GM23338 (cell line): ENCODE data around the gene IKZF1. TPM values are rescaled to one million over a fixed set of nuclear protein-coding genes. Genes with fewer than 3 reads are reported as not detected.

Source experiments
- ATAC-seq: fragments of 200-7000 bp; cut with Tn5 transposase; 3 replicates; pipeline ENCODE4 v1.9.1; 2020
- DNase-seq: peaks from one replicate; pipeline ENCODE4 v3.0.0-alpha.2; 2015; ENCODE audit warnings: low spot score
- H2AFZ ChIP-seq: fragments of 200-600 bp; sonication (generic); 2 replicates; pipeline ENCODE4 v1.8.0; 2016; ENCODE audit warnings: antibody characterized with exemption, mild to moderate bottlenecking, moderate library complexity
- H3F3A ChIP-seq: fragments of 200-600 bp; sonication (generic); replicated peaks from 2 replicates; pipeline ENCODE4 v1.8.0; 2017; ENCODE audit warnings: antibody characterized with exemption, mixed run types, low read depth
- H3K27ac ChIP-seq: fragments of 200-600 bp; sonication (generic); 2 replicates; pipeline ENCODE4 v1.6.1; 2016; ENCODE audit warnings: low read depth
- H3K27me3 ChIP-seq: fragments of 200-600 bp; sonication (generic); 2 replicates; pipeline ENCODE4 v1.8.0; 2016; ENCODE audit warnings: mild to moderate bottlenecking, mixed run types, moderate library complexity; ENCODE audit not compliant: insufficient read depth
- H3K36me3 ChIP-seq: fragments of 200-600 bp; sonication (generic); 2 replicates; pipeline ENCODE4 v1.8.0; 2016; ENCODE audit warnings: mild to moderate bottlenecking; ENCODE audit not compliant: insufficient read depth
- H3K4me1 ChIP-seq: fragments of 200-600 bp; sonication (generic); 2 replicates; pipeline ENCODE4 v1.8.0; 2016; ENCODE audit warnings: mild to moderate bottlenecking, moderate library complexity; ENCODE audit not compliant: insufficient read depth
- H3K4me2 ChIP-seq: fragments of 200-600 bp; sonication (generic); 2 replicates; pipeline ENCODE4 v1.7.1; 2017; ENCODE audit warnings: mixed run types
- H3K4me3 ChIP-seq: fragments of 200-600 bp; sonication (generic); 2 replicates; pipeline ENCODE4 v1.6.1; 2016; ENCODE audit warnings: mixed run types
- H3K79me2 ChIP-seq: fragments of 200-600 bp; sonication (generic); replicated peaks from 2 replicates; pipeline ENCODE4 v1.8.0; 2017; ENCODE audit warnings: mild to moderate bottlenecking; ENCODE audit not compliant: insufficient read depth
- H3K9me2 ChIP-seq: fragments of 200-600 bp; sonication (generic); 2 replicates; pipeline ENCODE4 v1.8.0; 2017; ENCODE audit not compliant: insufficient read depth
- H4K20me1 ChIP-seq: fragments of 200-600 bp; sonication (generic); replicated peaks from 2 replicates; pipeline ENCODE4 v1.8.0; 2017; ENCODE audit warnings: mild to moderate bottlenecking; ENCODE audit not compliant: insufficient read depth
- H3K27ac Mint-ChIP-seq: 2 replicates; pipeline ENCODE4 v1.8.0; 2020; ENCODE audit warnings: inconsistent platforms, mild to moderate bottlenecking, moderate library complexity, mixed read lengths
- H3K27me3 Mint-ChIP-seq: 3 replicates; pipeline ENCODE4 v1.8.0; 2022; ENCODE audit warnings: low read depth, mild to moderate bottlenecking, moderate library complexity, mixed read lengths, inconsistent platforms; ENCODE audit not compliant: insufficient read depth, poor library complexity
- H3K36me3 Mint-ChIP-seq: 3 replicates; pipeline ENCODE4 v1.8.0; 2021; ENCODE audit warnings: low read depth, mild to moderate bottlenecking, inconsistent platforms, moderate library complexity, mixed read lengths
- H3K4me1 Mint-ChIP-seq: 3 replicates; pipeline ENCODE4 v1.8.0; 2020; ENCODE audit warnings: mild to moderate bottlenecking, inconsistent platforms, mixed read lengths
- H3K4me3 Mint-ChIP-seq: 3 replicates; pipeline ENCODE4 v1.8.0; 2021; ENCODE audit warnings: moderate library complexity, mild to moderate bottlenecking, inconsistent platforms, mixed read lengths
- H3K9me3 Mint-ChIP-seq: 3 replicates; pipeline ENCODE4 v1.8.0; 2020; ENCODE audit warnings: moderate library complexity, mild to moderate bottlenecking, inconsistent platforms, mixed read lengths
- CREB1 ChIP-seq: fragments of 250-450 bp; sonication (Bioruptor Pico); IDR thresholded peaks from 2 replicates; pipeline ENCODE4 v1.5.0; 2020; ENCODE audit warnings: low read depth, mild to moderate bottlenecking, moderate library complexity
- EZH2 ChIP-seq: fragments of 200-600 bp; sonication (generic); IDR thresholded peaks from one replicate; pipeline ENCODE4 v1.8.0; 2017; ENCODE audit warnings: antibody characterized with exemption, mild to moderate bottlenecking, low read depth; ENCODE audit not compliant: unreplicated experiment
- JUNB ChIP-seq: IDR thresholded peaks from one replicate; pipeline ENCODE4 v1.6.1; 2016; ENCODE audit warnings: antibody characterized with exemption; ENCODE audit not compliant: unreplicated experiment
- NANOG ChIP-seq: IDR thresholded peaks from 2 replicates; pipeline ENCODE4 v1.6.1; 2016; ENCODE audit warnings: antibody characterized with exemption, borderline replicate concordance
- POLR2AphosphoS5 ChIP-seq: IDR thresholded peaks from 2 replicates; pipeline ENCODE4 v1.6.1; 2016; ENCODE audit warnings: antibody characterized with exemption, low read depth
- STAT1 ChIP-seq: IDR thresholded peaks from one replicate; pipeline ENCODE4 v1.6.1; 2016; ENCODE audit warnings: antibody characterized with exemption; ENCODE audit not compliant: unreplicated experiment
- ZNF114 ChIP-seq: fragments of 250-450 bp; sonication (Bioruptor Pico); IDR thresholded peaks from 2 replicates; pipeline ENCODE4 v1.5.0; 2020; ENCODE audit warnings: mild to moderate bottlenecking, moderate library complexity
- ZNF331 ChIP-seq: fragments of 250-450 bp; sonication (Bioruptor Pico); IDR thresholded peaks from 2 replicates; pipeline ENCODE4 v1.5.0; 2020; ENCODE audit warnings: low read depth, mild to moderate bottlenecking, moderate library complexity
- polyA plus RNA-seq: library from polyadenylated mRNA; unstranded; fragments of >200 nt; fragmentation: Nextera tagmentation; extraction: Ambion mirVana; gene quantifications from 2 replicates; pipeline ENCODE4 v1.2.1, GENCODE V29; 2016
- total RNA-seq: library from RNA; depleted of rRNA; stranded (reverse); fragments of >200 nt; shearing (Covaris generic); gene quantifications from 2 replicates; pipeline ENCODE4 v1.2.3, GENCODE V29; 2014
- TF ChIP-seq, protein P1 (sequence below): IDR thresholded peaks from one replicate; pipeline ENCODE4 v1.6.1; 2018; ENCODE audit warnings: antibody characterized with exemption; ENCODE audit not compliant: unreplicated experiment
- TF ChIP-seq, protein P2 (sequence below): fragments of 250-450 bp; sonication (Bioruptor Pico); IDR thresholded peaks from 2 replicates; pipeline ENCODE4 v1.5.0; 2020; ENCODE audit warnings: mild to moderate bottlenecking, moderate library complexity
- TF ChIP-seq, protein P3 (sequence below), 2 experiments: fragments of 200-600 bp in 1 of 2; sonication (generic) in 1 of 2; conservative IDR thresholded peaks; 2 replicates each; pipeline versions ENCODE4 v1.5.1 to v1.6.1; 2016 to 2017; ENCODE audit warnings: antibody characterized with exemption in 2 of 2, low read depth in 2 of 2, mild to moderate bottlenecking in 2 of 2, moderate library complexity in 1 of 2
- TF ChIP-seq, protein P4 (sequence below): IDR thresholded peaks from 2 replicates; pipeline ENCODE4 v1.6.1; 2016; ENCODE audit warnings: antibody characterized with exemption

Gene IKZF1
- total and polyA plus RNA-seq, 2 experiments from 2014 or later = 0.57 to 1.8 TPM

DNA sequence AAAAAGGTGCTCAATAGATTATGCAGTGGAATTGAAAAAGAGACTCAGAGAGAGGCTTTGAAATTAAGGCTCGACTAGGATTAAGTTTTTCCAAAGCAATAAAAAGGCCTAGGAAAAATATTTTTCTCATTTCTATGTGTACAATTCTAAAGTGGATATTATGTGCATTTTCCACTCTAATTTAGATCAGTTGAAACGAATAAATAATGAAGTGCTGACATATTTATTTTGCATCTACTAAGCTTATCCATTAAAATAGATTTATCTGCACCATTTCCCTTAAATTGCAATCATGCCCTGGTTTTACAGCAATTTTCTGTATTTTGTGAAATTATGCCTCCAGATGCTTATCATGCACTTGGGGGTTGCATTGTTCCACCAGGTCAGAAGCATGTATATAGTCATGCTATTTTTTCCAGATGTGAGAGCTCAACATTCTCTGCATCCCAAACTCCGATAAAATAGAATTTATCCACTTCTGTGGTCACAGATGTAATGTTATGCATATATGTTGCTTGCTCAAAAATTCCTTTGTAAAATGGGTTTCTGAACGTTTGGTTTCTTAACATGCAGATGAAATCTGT is 127.3 kb downstream of the IKZF1 start:
- no peaks in the 10 kb centered on the region for H3K27me3 ChIP-seq
- peaks cover 6% of the 10 kb centered on the region; the same call in 1 of the 2 replicates for H3K4me1 ChIP-seq
- peaks cover under 1% of the 10 kb centered on the region for H3K27me3 Mint-ChIP-seq
- DNase-seq (no peak), ATAC-seq (no peak)
- H4K20me1 ChIP-seq = no peaks in the 10 kb centered on the region
- TF ChIP-seq NANOG (no peak), ZNF114 (CRISPR knock-in tag) (no peak), EZH2 (no peak), JUNB (no peak), CREB1 (CRISPR knock-in tag) (no peak), STAT1 (no peak), ZNF331 (CRISPR knock-in tag) (no peak), POLR2AphosphoS5 (no peak)
- TF ChIP-seq, protein P1, sequence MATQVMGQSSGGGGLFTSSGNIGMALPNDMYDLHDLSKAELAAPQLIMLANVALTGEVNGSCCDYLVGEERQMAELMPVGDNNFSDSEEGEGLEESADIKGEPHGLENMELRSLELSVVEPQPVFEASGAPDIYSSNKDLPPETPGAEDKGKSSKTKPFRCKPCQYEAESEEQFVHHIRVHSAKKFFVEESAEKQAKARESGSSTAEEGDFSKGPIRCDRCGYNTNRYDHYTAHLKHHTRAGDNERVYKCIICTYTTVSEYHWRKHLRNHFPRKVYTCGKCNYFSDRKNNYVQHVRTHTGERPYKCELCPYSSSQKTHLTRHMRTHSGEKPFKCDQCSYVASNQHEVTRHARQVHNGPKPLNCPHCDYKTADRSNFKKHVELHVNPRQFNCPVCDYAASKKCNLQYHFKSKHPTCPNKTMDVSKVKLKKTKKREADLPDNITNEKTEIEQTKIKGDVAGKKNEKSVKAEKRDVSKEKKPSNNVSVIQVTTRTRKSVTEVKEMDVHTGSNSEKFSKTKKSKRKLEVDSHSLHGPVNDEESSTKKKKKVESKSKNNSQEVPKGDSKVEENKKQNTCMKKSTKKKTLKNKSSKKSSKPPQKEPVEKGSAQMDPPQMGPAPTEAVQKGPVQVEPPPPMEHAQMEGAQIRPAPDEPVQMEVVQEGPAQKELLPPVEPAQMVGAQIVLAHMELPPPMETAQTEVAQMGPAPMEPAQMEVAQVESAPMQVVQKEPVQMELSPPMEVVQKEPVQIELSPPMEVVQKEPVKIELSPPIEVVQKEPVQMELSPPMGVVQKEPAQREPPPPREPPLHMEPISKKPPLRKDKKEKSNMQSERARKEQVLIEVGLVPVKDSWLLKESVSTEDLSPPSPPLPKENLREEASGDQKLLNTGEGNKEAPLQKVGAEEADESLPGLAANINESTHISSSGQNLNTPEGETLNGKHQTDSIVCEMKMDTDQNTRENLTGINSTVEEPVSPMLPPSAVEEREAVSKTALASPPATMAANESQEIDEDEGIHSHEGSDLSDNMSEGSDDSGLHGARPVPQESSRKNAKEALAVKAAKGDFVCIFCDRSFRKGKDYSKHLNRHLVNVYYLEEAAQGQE = no peak
- TF ChIP-seq, protein P2, sequence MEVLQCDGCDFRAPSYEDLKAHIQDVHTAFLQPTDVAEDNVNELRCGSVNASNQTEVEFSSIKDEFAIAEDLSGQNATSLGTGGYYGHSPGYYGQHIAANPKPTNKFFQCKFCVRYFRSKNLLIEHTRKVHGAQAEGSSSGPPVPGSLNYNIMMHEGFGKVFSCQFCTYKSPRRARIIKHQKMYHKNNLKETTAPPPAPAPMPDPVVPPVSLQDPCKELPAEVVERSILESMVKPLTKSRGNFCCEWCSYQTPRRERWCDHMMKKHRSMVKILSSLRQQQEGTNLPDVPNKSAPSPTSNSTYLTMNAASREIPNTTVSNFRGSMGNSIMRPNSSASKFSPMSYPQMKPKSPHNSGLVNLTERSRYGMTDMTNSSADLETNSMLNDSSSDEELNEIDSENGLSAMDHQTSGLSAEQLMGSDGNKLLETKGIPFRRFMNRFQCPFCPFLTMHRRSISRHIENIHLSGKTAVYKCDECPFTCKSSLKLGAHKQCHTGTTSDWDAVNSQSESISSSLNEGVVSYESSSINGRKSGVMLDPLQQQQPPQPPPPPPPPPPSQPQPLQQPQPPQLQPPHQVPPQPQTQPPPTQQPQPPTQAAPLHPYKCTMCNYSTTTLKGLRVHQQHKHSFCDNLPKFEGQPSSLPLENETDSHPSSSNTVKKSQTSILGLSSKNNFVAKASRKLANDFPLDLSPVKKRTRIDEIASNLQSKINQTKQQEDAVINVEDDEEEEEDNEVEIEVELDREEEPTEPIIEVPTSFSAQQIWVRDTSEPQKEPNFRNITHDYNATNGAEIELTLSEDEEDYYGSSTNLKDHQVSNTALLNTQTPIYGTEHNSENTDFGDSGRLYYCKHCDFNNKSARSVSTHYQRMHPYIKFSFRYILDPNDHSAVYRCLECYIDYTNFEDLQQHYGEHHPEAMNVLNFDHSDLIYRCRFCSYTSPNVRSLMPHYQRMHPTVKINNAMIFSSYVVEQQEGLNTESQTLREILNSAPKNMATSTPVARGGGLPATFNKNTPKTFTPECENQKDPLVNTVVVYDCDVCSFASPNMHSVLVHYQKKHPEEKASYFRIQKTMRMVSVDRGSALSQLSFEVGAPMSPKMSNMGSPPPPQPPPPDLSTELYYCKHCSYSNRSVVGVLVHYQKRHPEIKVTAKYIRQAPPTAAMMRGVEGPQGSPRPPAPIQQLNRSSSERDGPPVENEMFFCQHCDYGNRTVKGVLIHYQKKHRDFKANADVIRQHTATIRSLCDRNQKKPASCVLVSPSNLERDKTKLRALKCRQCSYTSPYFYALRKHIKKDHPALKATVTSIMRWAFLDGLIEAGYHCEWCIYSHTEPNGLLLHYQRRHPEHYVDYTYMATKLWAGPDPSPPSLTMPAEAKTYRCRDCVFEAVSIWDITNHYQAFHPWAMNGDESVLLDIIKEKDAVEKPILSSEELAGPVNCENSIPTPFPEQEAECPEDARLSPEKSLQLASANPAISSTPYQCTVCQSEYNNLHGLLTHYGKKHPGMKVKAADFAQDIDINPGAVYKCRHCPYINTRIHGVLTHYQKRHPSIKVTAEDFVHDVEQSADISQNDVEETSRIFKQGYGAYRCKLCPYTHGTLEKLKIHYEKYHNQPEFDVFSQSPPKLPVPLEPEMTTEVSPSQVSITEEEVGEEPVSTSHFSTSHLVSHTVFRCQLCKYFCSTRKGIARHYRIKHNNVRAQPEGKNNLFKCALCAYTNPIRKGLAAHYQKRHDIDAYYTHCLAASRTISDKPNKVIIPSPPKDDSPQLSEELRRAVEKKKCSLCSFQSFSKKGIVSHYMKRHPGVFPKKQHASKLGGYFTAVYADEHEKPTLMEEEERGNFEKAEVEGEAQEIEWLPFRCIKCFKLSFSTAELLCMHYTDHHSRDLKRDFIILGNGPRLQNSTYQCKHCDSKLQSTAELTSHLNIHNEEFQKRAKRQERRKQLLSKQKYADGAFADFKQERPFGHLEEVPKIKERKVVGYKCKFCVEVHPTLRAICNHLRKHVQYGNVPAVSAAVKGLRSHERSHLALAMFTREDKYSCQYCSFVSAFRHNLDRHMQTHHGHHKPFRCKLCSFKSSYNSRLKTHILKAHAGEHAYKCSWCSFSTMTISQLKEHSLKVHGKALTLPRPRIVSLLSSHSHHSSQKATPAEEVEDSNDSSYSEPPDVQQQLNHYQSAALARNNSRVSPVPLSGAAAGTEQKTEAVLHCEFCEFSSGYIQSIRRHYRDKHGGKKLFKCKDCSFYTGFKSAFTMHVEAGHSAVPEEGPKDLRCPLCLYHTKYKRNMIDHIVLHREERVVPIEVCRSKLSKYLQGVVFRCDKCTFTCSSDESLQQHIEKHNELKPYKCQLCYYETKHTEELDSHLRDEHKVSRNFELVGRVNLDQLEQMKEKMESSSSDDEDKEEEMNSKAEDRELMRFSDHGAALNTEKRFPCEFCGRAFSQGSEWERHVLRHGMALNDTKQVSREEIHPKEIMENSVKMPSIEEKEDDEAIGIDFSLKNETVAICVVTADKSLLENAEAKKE = no peak
- TF ChIP-seq, protein P3, sequence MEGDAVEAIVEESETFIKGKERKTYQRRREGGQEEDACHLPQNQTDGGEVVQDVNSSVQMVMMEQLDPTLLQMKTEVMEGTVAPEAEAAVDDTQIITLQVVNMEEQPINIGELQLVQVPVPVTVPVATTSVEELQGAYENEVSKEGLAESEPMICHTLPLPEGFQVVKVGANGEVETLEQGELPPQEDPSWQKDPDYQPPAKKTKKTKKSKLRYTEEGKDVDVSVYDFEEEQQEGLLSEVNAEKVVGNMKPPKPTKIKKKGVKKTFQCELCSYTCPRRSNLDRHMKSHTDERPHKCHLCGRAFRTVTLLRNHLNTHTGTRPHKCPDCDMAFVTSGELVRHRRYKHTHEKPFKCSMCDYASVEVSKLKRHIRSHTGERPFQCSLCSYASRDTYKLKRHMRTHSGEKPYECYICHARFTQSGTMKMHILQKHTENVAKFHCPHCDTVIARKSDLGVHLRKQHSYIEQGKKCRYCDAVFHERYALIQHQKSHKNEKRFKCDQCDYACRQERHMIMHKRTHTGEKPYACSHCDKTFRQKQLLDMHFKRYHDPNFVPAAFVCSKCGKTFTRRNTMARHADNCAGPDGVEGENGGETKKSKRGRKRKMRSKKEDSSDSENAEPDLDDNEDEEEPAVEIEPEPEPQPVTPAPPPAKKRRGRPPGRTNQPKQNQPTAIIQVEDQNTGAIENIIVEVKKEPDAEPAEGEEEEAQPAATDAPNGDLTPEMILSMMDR (conservative IDR thresholded peaks at IDR 0.05; ENCODE audit: low read depth in 2 of 2) = no peak
- TF ChIP-seq, protein P4, sequence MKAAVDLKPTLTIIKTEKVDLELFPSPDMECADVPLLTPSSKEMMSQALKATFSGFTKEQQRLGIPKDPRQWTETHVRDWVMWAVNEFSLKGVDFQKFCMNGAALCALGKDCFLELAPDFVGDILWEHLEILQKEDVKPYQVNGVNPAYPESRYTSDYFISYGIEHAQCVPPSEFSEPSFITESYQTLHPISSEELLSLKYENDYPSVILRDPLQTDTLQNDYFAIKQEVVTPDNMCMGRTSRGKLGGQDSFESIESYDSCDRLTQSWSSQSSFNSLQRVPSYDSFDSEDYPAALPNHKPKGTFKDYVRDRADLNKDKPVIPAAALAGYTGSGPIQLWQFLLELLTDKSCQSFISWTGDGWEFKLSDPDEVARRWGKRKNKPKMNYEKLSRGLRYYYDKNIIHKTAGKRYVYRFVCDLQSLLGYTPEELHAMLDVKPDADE = no peak
- no peaks in the 10 kb centered on the region for H3K9me3 Mint-ChIP-seq
- H3K4me3 ChIP-seq = no peak overlapping the region
- no peaks in the 10 kb centered on the region for H3K79me2 ChIP-seq
- no peak overlapping the region for H2AFZ ChIP-seq
- H3K36me3 Mint-ChIP-seq = no peaks in the 10 kb centered on the region
- no peak overlapping the region for H3K27ac Mint-ChIP-seq
- no peaks in the 10 kb centered on the region for H3F3A ChIP-seq
- no peak overlapping the region for H3K27ac ChIP-seq
- peaks cover 6% of the 10 kb centered on the region; the same call in 2 of the 3 replicates for H3K4me1 Mint-ChIP-seq
- H3K36me3 ChIP-seq = no peaks in the 10 kb centered on the region
- H3K9me2 ChIP-seq = no peaks in the 10 kb centered on the region
- H3K4me2 ChIP-seq = no peak overlapping the region
- no peak overlapping the region for H3K4me3 Mint-ChIP-seq
